HEK293T (cell line): ENCODE data around the gene SRCIN1.
"Not testable (repeated sequence)": the region's sequence is repeated elsewhere in the genome, so short reads cannot be mapped to it uniquely, and the experiment has no call there.

ENCODE experiments used
- CTCF ChIA-PET: fragments of 350-600 bp; formaldehyde crosslinking; extraction: SDS; loops from one replicate; lab custom pipeline; 2021; ENCODE audit warnings: antibody characterized with exemption, inconsistent platforms; lab: Yijun Ruan, JAX
- POLR2A ChIA-PET: fragments of 350-600 bp; formaldehyde crosslinking; extraction: SDS; loops from one replicate; lab custom pipeline; 2020; ENCODE audit warnings: antibody characterized with exemption, inconsistent platforms; lab: Yijun Ruan, JAX
- DNase-seq: peaks from one replicate; pipeline ENCODE4 v3.0.0; 2012; ENCODE audit warnings: mixed read lengths; ENCODE audit errors: extremely low spot score
- ARNT ChIP-seq: fragments of 450-650 bp; IDR thresholded peaks from 2 replicates; pipeline ENCODE4 v1.6.1; 2017; ENCODE audit warnings: mild to moderate bottlenecking
- BHLHE40 ChIP-seq: fragments of 450-650 bp; IDR thresholded peaks from 2 replicates; pipeline ENCODE4 v1.6.1; 2016; ENCODE audit warnings: mild to moderate bottlenecking, moderate library complexity, borderline replicate concordance
- CTBP1 ChIP-seq: fragments of 450-650 bp; IDR thresholded peaks from 2 replicates; pipeline ENCODE4 v1.6.1; 2016; ENCODE audit warnings: borderline replicate concordance
- ELF4 ChIP-seq: fragments of 450-650 bp; IDR thresholded peaks from 2 replicates; pipeline ENCODE4 v1.6.1; 2017; ENCODE audit warnings: antibody characterized with exemption
- FOXA1 ChIP-seq: fragments of 450-650 bp; IDR thresholded peaks from 2 replicates; pipeline ENCODE4 v1.6.1; 2016; ENCODE audit warnings: mild to moderate bottlenecking
- FOXK2 ChIP-seq: fragments of 450-650 bp; IDR thresholded peaks from 2 replicates; pipeline ENCODE4 v1.6.1; 2016; ENCODE audit warnings: mild to moderate bottlenecking
- FOXM1 ChIP-seq: fragments of 450-650 bp; IDR thresholded peaks from 2 replicates; pipeline ENCODE4 v1.6.1; 2017; ENCODE audit warnings: mild to moderate bottlenecking, borderline replicate concordance
- HDGF ChIP-seq: fragments of 450-650 bp; IDR thresholded peaks from 2 replicates; pipeline ENCODE4 v1.6.1; 2017; ENCODE audit warnings: antibody characterized with exemption, borderline replicate concordance
- L3MBTL2 ChIP-seq: fragments of 450-650 bp; conservative IDR thresholded peaks from 2 replicates; pipeline ENCODE4 v1.6.1; 2016; ENCODE audit warnings: mild to moderate bottlenecking
- LEF1 ChIP-seq: fragments of 450-650 bp; IDR thresholded peaks from 2 replicates; pipeline ENCODE4 v1.6.1; 2017; ENCODE audit warnings: mild to moderate bottlenecking, borderline replicate concordance
- NFRKB ChIP-seq: fragments of 450-650 bp; IDR thresholded peaks from 2 replicates; pipeline ENCODE4 v1.6.1; 2016; ENCODE audit warnings: mild to moderate bottlenecking, moderate library complexity
- SP1 ChIP-seq: fragments of 450-650 bp; IDR thresholded peaks from 2 replicates; pipeline ENCODE4 v1.6.1; 2017
- SUZ12 ChIP-seq: fragments of 450-650 bp; IDR thresholded peaks from 2 replicates; pipeline ENCODE4 v1.6.1; 2016; ENCODE audit warnings: mild to moderate bottlenecking
- TARDBP ChIP-seq: fragments of 450-650 bp; IDR thresholded peaks from 2 replicates; pipeline ENCODE4 v1.6.1; 2016
- ZNF384 ChIP-seq: fragments of 450-650 bp; IDR thresholded peaks from 2 replicates; pipeline ENCODE4 v1.6.1; 2016
- TF ChIP-seq, protein P1 (sequence below): fragments of 450-650 bp; IDR thresholded peaks from 2 replicates; pipeline ENCODE4 v1.6.1; 2016

SRCIN1 gene

DNA sequence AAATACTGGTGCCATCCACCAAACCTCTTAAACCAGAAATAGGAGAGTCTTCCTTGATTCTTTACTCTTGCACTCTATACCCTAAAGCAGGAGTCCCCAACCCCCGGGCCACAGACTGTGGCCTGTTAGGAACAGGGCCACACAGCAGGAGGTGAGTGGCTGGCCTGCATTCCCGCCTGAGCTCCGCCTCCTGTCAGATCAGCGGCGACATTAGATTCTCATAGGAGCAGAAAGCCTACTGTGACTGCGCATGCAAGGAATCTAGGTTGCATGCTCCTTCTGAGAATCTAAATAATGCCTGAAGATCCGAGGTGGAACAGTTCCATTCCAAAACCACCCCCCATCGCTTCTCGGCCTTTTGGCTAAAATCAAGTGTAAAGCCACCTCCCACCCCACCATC lies 30.3 kb upstream of the SRCIN1 start:
- ChIA-PET POLR2A (no interaction called here), CTCF (interaction anchor here (0.7 kb wide), 1 partner anchor 29 kb away, joined by 5 read pairs; no protein-coding TSS in a partner anchor)
- DNase-seq, result no peak
- TF ChIP-seq ELF4 (no peak), SUZ12 (no peak), SP1 (no peak), FOXK2 (no peak)
- TF ChIP-seq, protein P1, sequence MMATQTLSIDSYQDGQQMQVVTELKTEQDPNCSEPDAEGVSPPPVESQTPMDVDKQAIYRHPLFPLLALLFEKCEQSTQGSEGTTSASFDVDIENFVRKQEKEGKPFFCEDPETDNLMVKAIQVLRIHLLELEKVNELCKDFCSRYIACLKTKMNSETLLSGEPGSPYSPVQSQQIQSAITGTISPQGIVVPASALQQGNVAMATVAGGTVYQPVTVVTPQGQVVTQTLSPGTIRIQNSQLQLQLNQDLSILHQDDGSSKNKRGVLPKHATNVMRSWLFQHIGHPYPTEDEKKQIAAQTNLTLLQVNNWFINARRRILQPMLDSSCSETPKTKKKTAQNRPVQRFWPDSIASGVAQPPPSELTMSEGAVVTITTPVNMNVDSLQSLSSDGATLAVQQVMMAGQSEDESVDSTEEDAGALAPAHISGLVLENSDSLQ, result 0 out of 2 replicates have a peak, but pooled peaks have one; percentile 13

- no peak for DNase-seq
- CTCF ChIA-PET, result no interaction called here
- POLR2A ChIA-PET, result no interaction called here
- TF ChIP-seq, protein P1, result no peak
Observed at GRCh38 chr17:38632334-38632733, 26.6 kb upstream of the SRCIN1 start.

DNA sequence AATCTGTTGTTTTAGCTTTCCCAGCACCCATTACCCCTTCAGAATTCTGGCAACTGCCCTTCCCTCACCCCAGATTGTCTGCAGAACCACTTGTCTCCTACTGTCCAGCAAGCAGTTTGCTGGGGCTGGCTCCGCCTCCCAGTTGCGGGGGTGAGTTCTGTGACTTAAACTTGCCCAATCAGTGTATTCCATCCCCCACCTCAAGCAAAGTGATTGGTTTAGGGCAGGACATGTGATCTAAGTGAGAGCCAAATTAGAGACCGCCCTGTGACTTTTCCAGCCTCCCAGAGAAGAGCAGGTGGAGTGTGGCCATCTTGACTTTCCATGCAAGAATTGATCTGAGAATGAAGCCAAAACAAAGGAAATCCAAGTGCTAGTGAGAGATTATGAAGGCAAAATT lies 22.7 kb upstream of the SRCIN1 start:
- CTCF ChIA-PET, result no interaction called here
- TF ChIP-seq L3MBTL2 (peak; percentile 84), TARDBP (no peak)
- POLR2A ChIA-PET, result no interaction called here
- DNase-seq, result peak; percentile 44

DNA sequence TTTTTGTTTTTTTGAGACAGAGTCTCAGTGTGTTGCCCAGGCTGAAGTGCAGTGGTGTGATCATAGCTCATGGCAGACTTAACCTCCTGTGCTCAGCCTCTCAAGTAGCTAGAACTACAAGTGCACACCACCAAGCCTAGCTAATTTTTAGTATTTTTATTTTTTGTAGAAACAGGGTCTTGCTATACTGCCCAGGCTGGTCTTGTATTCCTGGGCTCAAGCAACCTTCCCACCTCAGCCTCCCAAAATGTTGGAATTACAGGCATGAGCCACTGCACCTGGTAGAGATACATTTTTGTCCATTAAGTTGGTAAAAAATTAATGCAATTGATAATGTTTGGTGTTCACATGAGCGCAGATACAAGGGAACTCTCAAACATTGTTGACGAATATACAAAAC lies 22.2 kb upstream of the SRCIN1 start:
- CTCF ChIA-PET, result interaction anchor here (0.5 kb wide), 1 partner anchor 647 kb away, joined by 3 read pairs; no protein-coding TSS in a partner anchor
- TF ChIP-seq NFRKB (no peak), ELF4 (no peak), ARNT (no peak), HDGF (no peak)
- POLR2A ChIA-PET, result no interaction called here
- no peak for DNase-seq

DNA sequence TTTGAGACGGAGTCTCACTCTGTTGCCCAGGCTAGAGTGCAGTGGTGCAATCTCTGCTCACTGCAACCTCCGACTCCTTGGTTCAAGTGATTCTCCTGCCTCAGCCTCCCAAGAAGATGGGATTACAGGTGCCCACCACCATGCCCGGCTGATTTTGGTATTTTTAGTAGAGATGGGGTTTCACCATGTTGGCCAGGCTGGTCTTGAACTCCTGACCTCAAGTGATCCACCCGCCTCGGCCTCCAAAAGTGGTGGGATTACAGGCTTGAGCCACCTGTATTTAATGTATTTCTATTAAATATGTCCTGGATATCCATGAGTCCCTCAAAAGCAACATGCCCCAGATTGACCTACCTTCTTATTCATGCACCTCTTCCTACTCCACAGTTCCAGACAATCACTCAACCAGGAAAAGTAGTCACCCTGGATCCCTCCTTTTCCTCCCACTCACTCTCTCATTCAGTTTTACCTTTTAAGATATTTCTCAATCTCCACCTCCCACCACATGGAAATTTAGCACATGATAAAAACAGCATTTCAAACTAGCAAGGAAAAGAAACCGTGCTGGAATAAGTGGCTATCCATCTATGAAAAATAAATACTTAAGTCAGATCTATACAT lies 21.0 kb upstream of the SRCIN1 start:
- POLR2A ChIA-PET, CTCF ChIA-PET, DNase-seq: not testable (repeated sequence)

DNA sequence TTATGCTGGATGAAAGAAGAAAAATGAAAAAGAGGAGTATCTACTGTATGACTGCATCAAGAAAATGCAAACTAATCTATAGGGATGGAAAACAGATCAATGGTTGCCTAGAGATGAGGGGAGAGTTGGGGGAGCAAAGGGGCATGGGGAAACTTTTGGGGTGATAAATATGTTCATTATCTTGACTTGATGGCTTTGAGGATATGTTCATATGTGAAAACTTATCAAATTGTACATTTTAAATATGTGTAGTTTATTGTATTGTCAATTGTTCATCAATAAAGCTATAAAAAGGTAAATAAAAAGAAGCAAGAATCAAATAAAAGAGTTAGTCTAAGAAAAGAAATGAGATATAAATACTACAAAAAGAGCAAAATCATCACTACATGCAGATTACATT lies 19.7 kb upstream of the SRCIN1 start:
- POLR2A ChIA-PET, result no interaction called here
- TF ChIP-seq LEF1 (no peak), L3MBTL2 (no peak), CTBP1 (no peak), FOXK2 (no peak), TARDBP (no peak), SUZ12 (no peak), FOXM1 (no peak), HDGF (no peak), NFRKB (no peak), BHLHE40 (no peak), ZNF384 (no peak), SP1 (no peak), ELF4 (no peak), FOXA1 (no peak)
- CTCF ChIA-PET, result interaction anchor here (0.7 to 1.2 kb wide), 3 partner anchors 18 to 43 kb away, joined by 3 to 5 read pairs (median 5); no protein-coding TSS in a partner anchor
- DNase-seq, result no peak

DNA sequence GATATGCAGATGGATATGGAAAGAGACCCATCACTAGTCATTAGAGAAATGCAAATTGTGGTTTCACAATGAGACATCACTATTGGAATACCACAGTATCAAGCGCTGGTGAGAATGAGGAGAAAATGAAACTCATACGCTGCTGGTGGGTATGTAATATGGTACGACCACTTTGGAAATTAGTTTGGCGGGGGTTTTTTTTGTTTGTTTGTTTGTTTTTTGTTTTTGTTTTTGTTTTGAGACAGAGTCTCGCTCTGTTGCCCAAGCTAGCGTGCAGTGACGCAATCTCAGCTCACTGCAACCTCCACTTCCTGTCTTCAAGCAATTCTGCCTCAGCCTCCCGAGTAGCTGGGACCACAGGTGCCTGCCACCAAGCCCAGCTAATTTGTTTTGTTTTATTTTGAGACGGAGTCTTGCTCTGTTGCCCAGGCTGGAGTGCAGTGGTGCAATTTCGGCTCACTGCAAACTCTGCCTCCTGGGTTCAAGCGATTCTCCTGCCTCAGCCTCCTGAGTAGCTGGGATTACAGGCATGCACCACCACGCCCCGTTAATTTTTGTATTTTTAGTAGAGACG lies 19.1 kb upstream of the SRCIN1 start:
- DNase-seq, POLR2A ChIA-PET: not testable (repeated sequence)
- CTCF ChIA-PET, result interaction anchor here (1.0 to 1.2 kb wide), 2 partner anchors 38 to 42 kb away, joined by 5 read pairs; no protein-coding TSS in a partner anchor

GRCh38 chr17:38621538-38621937 lies 15.8 kb upstream of the SRCIN1 start:
- CTCF ChIA-PET, result no interaction called here
- POLR2A ChIA-PET, result no interaction called here
- no peak for DNase-seq
- TF ChIP-seq FOXM1 (no peak), HDGF (no peak), ZNF384 (no peak), L3MBTL2 (no peak), SUZ12 (no peak), ELF4 (no peak), CTBP1 (no peak), TARDBP (no peak)
- TF ChIP-seq, protein P1, result no peak
